SW 1271 (cell line): ENCODE data around the gene SNRNP48.

ENCODE experiments used
- DNase-seq, 2 experiments: peaks; one replicate each; lab custom pipeline; 2025; lab: John Stamatoyannopoulos, UW

SNRNP48 gene

GRCh38 chr6:7589949-7590917, at the start of gene SNRNP48:
Gene SNRNP48, plus strand, starts transcription at chr6:7590198. Its CDS starts 60 bp downstream, at chr6:7590258.
- DNase-seq, result peak; percentile 81 to 95

GRCh38 chr6:7540595-7540994, 49.4 kb upstream of the SNRNP48 start:
- DNase-seq, result no peak

GRCh38 chr6:7541175-7542064, 48.6 kb upstream of the SNRNP48 start, which contains the start of gene DSP:
Gene DSP, plus strand, starts transcription at chr6:7541671. Its CDS starts 245 bp downstream, at chr6:7541916.
- no peak for DNase-seq

GRCh38 chr6:7542065-7542873, 47.7 kb upstream of the SNRNP48 start:
- DNase-seq, result no peak

GRCh38 chr6:7542874-7543624, 46.9 kb upstream of the SNRNP48 start:
- DNase-seq, result no peak

- DNase-seq, result no peak
These were observed 46.1 kb upstream of the SNRNP48 start for GRCh38 chr6:7543789-7544424.

- DNase-seq, result no peak
These were observed 45.4 kb upstream of the SNRNP48 start for GRCh38 chr6:7544597-7544996.

GRCh38 chr6:7545316-7546019, 44.5 kb upstream of the SNRNP48 start:
- no peak for DNase-seq

GRCh38 chr6:7546020-7546369, 44.0 kb upstream of the SNRNP48 start:
- DNase-seq, result no peak

GRCh38 chr6:7546383-7546782, 43.6 kb upstream of the SNRNP48 start:
- no peak for DNase-seq

- no peak for DNase-seq
These were observed 43.1 kb upstream of the SNRNP48 start for GRCh38 chr6:7546896-7547295.

GRCh38 chr6:7547315-7547714, 42.7 kb upstream of the SNRNP48 start:
- DNase-seq, result no peak

GRCh38 chr6:7550433-7550801, 39.6 kb upstream of the SNRNP48 start:
- no peak for DNase-seq

- no peak for DNase-seq
These were observed 35.3 kb upstream of the SNRNP48 start for GRCh38 chr6:7554533-7555275.

- no peak for DNase-seq
These were observed 34.3 kb upstream of the SNRNP48 start for GRCh38 chr6:7555671-7556070.

GRCh38 chr6:7556394-7557106, 33.4 kb upstream of the SNRNP48 start:
- DNase-seq, result no peak

GRCh38 chr6:7557652-7558051, 32.3 kb upstream of the SNRNP48 start:
- DNase-seq, result no peak

- no peak for DNase-seq
These were observed 31.2 kb upstream of the SNRNP48 start for GRCh38 chr6:7558781-7559180.

- no peak for DNase-seq
These were observed 30.8 kb upstream of the SNRNP48 start for GRCh38 chr6:7559196-7559595.
